SHP77 treated with DMSO at 0.1 percent for 48 hours (cell line): Measurements from ENCODE around the gene PLEK.

Experiments
- DNase-seq: peaks from one replicate; lab custom pipeline; 2025; lab: John Stamatoyannopoulos, UW

Gene PLEK

GRCh38 chr2:68416081-68416675 lies 51.1 kb downstream of the PLEK start:
- no peak for DNase-seq

GRCh38 chr2:68417926-68418325 lies 52.8 kb downstream of the PLEK start:
- DNase-seq: no peak

DNA sequence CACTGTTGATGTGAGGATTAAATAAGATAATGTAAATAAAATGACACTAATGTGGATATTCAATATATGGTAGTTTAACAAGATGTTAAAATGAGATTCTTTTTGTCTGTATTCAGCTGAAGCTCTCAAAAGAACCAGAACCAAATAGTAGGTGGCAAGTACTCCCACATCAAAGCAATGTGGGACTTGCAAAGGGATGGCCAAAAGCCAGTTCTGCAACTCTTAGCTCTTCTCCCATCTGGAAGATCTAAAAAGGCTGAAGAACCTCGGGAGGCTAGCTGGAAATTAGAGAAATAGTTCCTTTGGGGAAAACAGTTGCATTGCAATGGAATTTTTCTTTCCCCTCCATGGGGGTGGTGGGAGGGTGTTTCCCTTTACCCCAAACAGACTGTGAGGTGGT lies 53.3 kb downstream of the PLEK start:
- DNase-seq: no peak

GRCh38 chr2:68418855-68419254 lies 53.8 kb downstream of the PLEK start:
- DNase-seq: no peak

GRCh38 chr2:68420254-68420910 lies 55.3 kb downstream of the PLEK start:
- no peak for DNase-seq

DNA sequence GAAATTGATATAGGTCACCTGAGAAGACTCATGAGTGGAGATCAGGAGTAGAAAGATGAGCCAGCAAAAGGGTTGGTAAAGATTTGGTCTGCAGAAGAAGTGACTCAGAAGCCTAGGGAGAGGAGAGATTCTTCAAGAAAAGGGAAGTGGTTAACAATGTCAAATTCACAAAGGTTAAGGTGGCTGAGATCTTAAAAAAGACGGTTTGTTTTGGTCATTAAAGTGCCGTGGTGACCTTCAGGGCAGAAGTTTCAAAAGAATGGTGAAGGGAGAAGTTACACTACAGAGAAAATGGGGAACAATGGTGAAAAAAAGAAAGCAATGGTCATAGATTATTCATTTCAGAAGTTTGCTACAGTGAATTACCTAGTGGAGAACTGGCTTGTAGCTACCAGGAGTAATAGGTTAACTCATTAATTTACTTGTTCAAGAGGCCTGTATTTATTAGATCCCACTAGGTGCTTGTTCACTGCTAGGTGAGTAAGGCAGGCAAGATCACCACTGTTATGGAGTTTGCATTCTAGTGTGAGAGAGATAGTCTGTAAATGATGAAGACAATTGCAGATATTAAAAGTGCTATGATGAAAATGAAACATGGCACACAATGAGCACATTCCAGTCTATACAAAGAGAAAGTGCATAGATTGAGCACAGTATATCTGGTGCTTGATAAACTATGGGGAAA lies 59.0 kb downstream of the PLEK start:
- DNase-seq: no peak

GRCh38 chr2:68425503-68425902 lies 60.4 kb downstream of the PLEK start:
- DNase-seq: no peak

DNA sequence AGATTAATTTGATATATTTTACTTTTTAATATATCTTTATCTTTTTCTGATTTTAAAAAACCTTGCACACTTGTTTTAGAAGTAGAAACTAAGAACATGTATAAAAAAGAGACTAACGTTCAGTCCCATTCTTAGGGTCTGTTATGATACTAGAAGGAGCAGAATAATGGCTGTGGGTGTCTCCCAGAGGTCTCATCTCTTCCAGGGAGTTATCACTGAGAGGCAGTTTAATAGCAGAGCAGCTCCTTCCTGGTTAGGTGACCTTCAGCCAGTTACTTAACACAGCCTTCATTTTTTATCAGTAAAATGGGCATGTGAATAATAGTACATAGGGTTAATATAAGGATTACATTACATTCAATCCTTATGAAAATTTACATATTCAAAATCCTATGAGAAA lies 61.4 kb downstream of the PLEK start:
- no peak for DNase-seq

DNA sequence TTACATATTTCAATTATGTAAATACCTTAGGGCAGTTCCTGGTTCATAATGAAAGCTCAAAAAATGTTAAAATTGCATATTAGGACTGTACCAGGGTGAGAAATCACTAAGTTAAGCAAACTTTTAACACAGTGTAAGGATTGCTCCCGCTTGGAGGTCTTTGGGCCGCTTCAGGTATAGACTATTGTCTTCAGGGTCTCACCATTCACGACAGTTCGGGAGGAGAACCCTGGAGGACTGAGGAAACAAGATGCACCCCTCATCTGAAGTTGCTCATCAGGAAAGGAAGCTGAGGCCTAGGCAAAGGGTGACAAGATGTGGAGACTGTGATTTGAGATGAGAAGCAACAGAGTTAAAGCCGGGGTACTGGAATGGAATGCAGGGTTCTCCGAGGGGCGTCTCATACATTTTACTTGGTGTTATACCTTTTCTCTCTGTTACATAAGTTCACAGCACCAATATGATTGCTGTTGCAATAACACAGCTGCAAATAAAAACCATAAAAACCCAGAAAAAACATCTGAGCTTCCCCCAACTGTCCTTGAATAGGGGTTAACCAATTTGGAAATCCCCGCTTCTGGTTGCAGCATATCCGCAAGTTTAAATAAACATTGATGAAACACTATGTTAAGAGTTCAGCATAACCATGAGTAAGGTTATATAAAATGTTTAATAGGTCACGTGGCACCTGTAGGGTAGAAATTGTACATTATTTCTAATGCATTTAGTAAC lies 61.9 kb downstream of the PLEK start:
- no peak for DNase-seq

DNA sequence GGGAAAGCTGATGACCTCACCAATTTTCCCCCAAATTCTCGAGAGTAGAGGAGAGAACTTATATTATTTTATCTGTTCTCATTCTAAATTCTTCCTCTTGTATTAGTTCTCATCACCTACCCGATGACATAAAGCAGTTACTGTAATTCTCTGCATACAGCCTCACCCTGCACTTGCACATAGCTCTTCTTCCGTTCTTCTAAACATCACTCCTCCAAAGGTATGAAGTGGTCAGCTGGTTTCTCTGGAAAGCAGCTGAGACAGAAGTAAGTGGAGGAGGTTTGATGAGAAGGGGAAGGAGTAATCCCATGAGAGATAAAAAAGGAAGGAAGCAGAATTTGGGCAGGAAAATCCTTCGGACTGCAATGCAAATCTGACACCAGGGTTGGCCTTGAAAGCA lies 63.0 kb downstream of the PLEK start:
- no peak for DNase-seq

DNA sequence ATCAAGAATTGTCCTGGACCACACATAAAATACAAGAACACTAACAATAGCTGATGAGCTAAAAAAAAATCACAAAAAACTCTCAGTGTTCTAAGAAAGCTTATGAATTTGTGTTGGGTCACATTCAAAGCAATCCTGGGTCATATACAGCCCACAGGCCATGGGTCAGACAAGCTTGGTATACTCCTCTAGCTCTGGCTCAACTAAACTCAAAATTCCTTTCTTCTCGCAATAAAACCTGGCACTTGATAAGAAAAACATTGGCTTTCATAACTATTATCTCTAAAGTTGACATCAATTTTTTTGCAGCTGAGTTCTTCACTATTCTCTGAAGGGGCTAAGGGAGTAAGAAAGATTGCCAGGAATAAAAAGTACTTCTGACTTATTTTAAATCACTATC lies 63.7 kb downstream of the PLEK start:
- no peak for DNase-seq

- DNase-seq: no peak
Observed at GRCh38 chr2:68429311-68429826, 64.3 kb downstream of the PLEK start.

DNA sequence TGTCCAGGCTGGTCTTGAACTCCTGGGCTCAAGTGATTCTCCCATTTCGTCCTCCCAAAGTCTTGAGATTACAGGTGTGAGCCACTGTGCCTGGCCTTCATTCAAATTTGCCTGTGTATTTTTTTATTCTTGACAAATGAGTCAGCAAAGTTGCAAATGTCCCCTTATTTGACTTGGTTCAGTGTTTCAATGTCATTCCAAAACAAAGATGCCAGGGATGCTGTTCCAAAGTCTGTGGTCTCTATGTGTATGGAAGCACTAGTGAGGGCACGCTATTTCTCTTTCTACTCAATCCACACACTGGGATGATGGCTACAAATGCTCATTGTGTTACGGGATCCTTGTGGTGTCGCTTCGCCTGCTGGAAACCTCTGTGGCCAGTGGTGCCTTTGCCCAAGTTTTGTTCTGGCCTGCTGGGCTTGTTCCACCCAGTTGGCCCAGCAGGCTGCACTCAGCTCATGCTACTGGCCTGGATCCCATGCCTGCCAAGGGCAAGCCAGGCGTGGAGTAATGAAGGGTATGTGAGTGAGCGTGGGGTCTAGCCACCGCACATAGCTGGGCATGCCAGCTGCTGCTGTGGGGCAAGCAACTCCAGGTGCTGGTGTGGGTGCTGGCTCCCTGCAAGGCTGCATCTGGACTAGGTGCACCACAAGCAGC lies 66.4 kb downstream of the PLEK start:
- DNase-seq: no peak

DNA sequence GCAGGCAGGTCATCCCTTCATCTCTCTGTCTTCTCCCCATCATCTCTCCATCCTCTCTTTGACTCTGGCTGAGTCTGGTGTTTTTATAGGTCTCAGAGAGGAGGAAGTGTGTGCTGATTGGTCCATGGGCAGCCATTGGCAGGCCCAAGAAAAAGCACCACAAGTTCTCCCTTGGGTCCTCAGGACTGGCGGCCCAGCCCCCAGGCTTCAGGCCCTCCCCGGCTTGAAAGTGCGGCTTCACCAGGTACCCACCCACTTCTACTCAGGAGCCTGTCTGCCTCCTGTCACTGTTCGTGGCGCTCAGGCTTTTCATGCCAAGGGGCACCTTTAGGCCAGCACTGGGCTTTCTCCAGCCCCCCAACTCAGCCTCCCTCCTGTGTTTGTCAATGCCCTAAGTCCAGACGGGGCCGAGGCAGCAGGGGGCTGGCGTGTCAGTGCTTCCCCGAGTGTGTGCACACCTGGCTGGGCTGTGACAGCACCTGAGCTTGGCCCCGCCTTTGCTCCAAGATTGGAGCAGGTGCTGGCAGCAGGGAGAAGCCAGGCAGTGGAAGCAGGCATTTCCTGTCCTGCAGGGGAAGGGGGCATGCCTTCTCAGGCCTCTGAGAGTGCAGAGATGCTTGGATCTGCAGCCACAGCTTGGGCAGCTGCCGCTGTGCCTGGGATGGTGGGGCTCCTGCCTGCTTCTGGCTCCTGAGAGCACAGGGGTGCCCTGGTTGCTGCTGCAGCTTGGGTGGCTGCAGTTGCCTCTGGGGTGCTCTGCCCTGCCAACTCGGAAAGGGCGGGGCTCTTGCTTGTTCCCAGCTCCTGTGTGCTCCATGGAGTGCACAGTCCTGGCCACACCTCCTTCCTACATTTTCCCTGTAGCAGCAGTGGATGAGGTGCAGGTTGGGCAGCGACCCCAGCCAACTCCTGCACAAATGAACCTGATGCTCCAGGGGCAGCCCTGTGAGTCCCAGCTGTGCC lies 67.9 kb downstream of the PLEK start:
- no peak for DNase-seq

GRCh38 chr2:68434981-68435380 lies 69.9 kb downstream of the PLEK start:
- DNase-seq: no peak

- no peak for DNase-seq
Observed at GRCh38 chr2:68435615-68436014, 70.5 kb downstream of the PLEK start.

- DNase-seq: no peak
Observed at GRCh38 chr2:68436270-68436669, 71.2 kb downstream of the PLEK start.

GRCh38 chr2:68438455-68439303 lies 73.6 kb downstream of the PLEK start:
- no peak for DNase-seq

DNA sequence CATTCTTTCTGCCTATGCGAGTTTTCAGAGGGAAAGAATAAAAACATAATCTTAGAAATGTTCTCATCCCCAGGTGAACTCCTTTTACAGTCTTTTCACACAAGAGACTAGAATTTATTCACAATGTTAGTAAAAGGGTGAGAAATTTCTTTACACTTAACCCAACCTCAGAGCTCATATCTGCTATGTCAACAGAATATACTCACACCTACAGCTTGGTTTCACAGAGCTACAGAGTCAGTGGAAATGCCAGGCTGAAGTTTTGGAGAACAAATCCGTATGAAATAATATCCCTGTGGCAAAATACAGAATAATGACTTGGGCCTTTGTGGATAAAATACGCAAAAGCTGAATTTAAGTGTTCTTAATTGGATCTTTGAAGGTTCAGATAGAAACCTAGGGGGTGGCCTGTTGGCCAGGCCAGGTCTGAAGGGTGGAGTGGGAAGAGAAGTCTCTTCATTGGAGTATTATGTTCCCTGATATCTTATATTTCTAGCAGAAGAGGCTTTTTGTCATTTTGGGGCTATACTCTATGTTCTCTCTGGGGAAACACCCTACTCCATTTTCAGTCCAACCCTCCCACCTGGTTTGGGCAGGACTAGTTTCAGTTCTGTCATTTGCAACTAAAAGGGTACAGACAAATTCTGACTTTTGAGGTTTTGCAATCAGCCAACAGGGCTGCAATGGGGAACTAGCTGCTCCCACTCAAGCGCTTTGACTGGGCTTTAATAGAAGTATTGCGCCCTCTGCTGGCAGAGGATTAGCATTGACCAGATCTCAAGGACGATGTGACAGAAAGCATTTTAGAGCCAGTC lies 76.3 kb downstream of the PLEK start:
- peak; percentile 48 for DNase-seq
